Activated CD8-positive, alpha-beta T cell treated with anti-CD3 and anti-CD28 coated beads for 36 hours (primary cell): Measurements from ENCODE around the gene PAXIP1. TPM values are rescaled to one million over a fixed set of nuclear protein-coding genes. Genes with fewer than 3 reads are reported as not detected.

Source experiments
- ATAC-seq: fragments of 200-7000 bp; cut with Tn5 transposase; one replicate; pipeline ENCODE4 v1.10.0; 2021; ENCODE audit warnings: mild to moderate bottlenecking, moderate library complexity
- CTCF ChIA-PET: fragments of 350-600 bp; sonication (Branson Sonifier 250); formaldehyde crosslinking; loops from one replicate; lab custom pipeline; 2021; ENCODE audit warnings: antibody characterized with exemption; lab: Charles Lee
- POLR2A ChIA-PET: fragments of 350-600 bp; sonication (Branson Sonifier 250); formaldehyde crosslinking; loops from one replicate; lab custom pipeline; 2021; ENCODE audit warnings: antibody characterized with exemption; lab: Charles Lee
- DNase-seq: peaks from one replicate; pipeline ENCODE4 v3.0.0-alpha.2; 2020
- H3K27ac Mint-ChIP-seq: one replicate; pipeline ENCODE4 v1.8.0; 2021; ENCODE audit warnings: mild to moderate bottlenecking, mixed read lengths
- H3K27me3 Mint-ChIP-seq: one replicate; pipeline ENCODE4 v1.8.0; 2021; ENCODE audit warnings: mixed read lengths
- H3K36me3 Mint-ChIP-seq: one replicate; pipeline ENCODE4 v1.8.0; 2021; ENCODE audit warnings: low read depth, mixed read lengths
- H3K4me1 Mint-ChIP-seq: one replicate; pipeline ENCODE4 v1.8.0; 2021; ENCODE audit warnings: low read depth, mixed read lengths
- H3K4me3 Mint-ChIP-seq: one replicate; pipeline ENCODE4 v1.8.0; 2021; ENCODE audit warnings: mild to moderate bottlenecking, moderate library complexity, mixed read lengths
- H3K9me3 Mint-ChIP-seq: one replicate; pipeline ENCODE4 v1.8.0; 2021; ENCODE audit warnings: mixed read lengths
- CTCF ChIP-seq: fragments of 200-600 bp; IDR thresholded peaks from one replicate; pipeline ENCODE4 v1.8.0; 2022; ENCODE audit warnings: antibody characterized with exemption, mild to moderate bottlenecking
- intact Hi-C: fragments of 100-400 bp; cut with micrococcal nuclease; formaldehyde crosslinking; loops from one replicate; pipeline ENCODE4 v1.10.0; 2022
- total RNA-seq, 2 experiments: library from RNA; stranded (reverse); gene quantifications; one replicate each; pipeline ENCODE4 v1.2.3, GENCODE V29; 2021

PAXIP1 gene
- total RNA-seq, 2 experiments from 2014 or later = 20.5 to 23.9 TPM

- Mint-ChIP-seq H3K36me3 (no peaks in the 10 kb centered on the region), H3K27me3 (peaks cover 14% of the 10 kb centered on the region), H3K4me3 (no peak overlapping the region), H3K27ac (no peak overlapping the region), H3K9me3 (no peaks in the 10 kb centered on the region), H3K4me1 (peaks cover 5% of the 10 kb centered on the region)
- DNase-seq (no peak), ATAC-seq (no peak)
- CTCF ChIA-PET = interaction anchor here (2.9 to 4.7 kb wide), 2 partner anchors 10 to 35 kb away, joined by 21 to 38 read pairs; no protein-coding TSS in a partner anchor
- TF ChIP-seq CTCF = no peak
- intact Hi-C loops = no loop called here
- POLR2A ChIA-PET = interaction anchor here (1.0 kb wide), 1 partner anchor 10 kb away, joined by 4 read pairs; no protein-coding TSS in a partner anchor
Observed at GRCh38 chr7:154916856-154917807, 85.8 kb downstream of the PAXIP1 start.

- Mint-ChIP-seq H3K27ac (no peak overlapping the region), H3K4me1 (peaks cover 5% of the 10 kb centered on the region), H3K36me3 (no peaks in the 10 kb centered on the region), H3K4me3 (no peak overlapping the region), H3K27me3 (peaks cover 14% of the 10 kb centered on the region), H3K9me3 (peaks cover under 1% of the 10 kb centered on the region)
- no peak for TF ChIP-seq CTCF
- ATAC-seq = no peak
- ChIA-PET POLR2A (interaction anchor here (1.0 kb wide), 1 partner anchor 11 kb away, joined by 4 read pairs; no protein-coding TSS in a partner anchor), CTCF (interaction anchor here (1.2 to 4.7 kb wide), 2 partner anchors 36 to 91 kb away, joined by 3 to 38 read pairs; no protein-coding TSS in a partner anchor)
- no peak for DNase-seq
- intact Hi-C loops = no loop called here
Observed at GRCh38 chr7:154916381-154916780, 86.5 kb downstream of the PAXIP1 start.

DNA sequence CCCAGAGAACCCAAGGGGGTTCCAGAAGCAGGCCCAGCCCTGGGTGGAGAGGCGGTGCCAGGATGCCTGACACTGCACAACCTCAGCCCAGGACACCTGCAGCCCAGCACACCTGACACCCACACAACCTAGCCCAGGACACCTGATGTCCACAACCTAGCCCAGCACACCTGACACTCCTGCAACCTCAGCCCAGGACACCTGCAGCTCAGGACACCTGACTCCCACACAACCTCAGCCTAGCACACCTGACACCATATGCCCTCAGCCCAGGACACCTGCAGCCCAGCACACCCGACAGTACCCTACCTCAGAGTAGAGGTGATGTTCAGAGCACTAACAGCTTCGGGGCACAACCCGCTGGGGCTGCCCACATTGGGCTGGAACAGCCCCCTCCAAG, 87.3 kb downstream of the PAXIP1 start:
- CTCF ChIA-PET = interaction anchor here (1.2 to 6.4 kb wide), 4 partner anchors 12 to 92 kb away, joined by 3 to 77 read pairs (median 32); no protein-coding TSS in a partner anchor
- Mint-ChIP-seq H3K36me3 (no peaks in the 10 kb centered on the region), H3K4me1 (peaks cover 5% of the 10 kb centered on the region), H3K27me3 (peaks cover 14% of the 10 kb centered on the region), H3K9me3 (peaks cover 2% of the 10 kb centered on the region), H3K4me3 (no peak overlapping the region), H3K27ac (no peak overlapping the region)
- intact Hi-C loops = no loop called here
- POLR2A ChIA-PET = interaction anchor here (1.0 to 1.8 kb wide), 2 partner anchors 11 to 13 kb away, joined by 4 to 7 read pairs; no protein-coding TSS in a partner anchor
- DNase-seq = no peak
- no peak for TF ChIP-seq CTCF
- no peak for ATAC-seq

- peaks cover 14% of the 10 kb centered on the region for H3K27me3 Mint-ChIP-seq
- no peak for ATAC-seq
- ChIA-PET POLR2A (interaction anchor here (1.8 kb wide), 1 partner anchor 13 kb away, joined by 7 read pairs; no protein-coding TSS in a partner anchor), CTCF (interaction anchor here (1.1 to 6.4 kb wide), 10 partner anchors 9 to 216 kb away, joined by 3 to 77 read pairs (median 5); no protein-coding TSS in a partner anchor)
- peak; percentile 25 for DNase-seq
- peaks cover 2% of the 10 kb centered on the region for H3K9me3 Mint-ChIP-seq
- intact Hi-C loops = no loop called here
- no peaks in the 10 kb centered on the region for H3K36me3 Mint-ChIP-seq
- no peak overlapping the region for H3K4me3 Mint-ChIP-seq
- H3K27ac Mint-ChIP-seq = no peak overlapping the region
- H3K4me1 Mint-ChIP-seq = peaks cover 5% of the 10 kb centered on the region
- TF ChIP-seq CTCF = no peak
Observed at GRCh38 chr7:154914996-154915380, 87.9 kb downstream of the PAXIP1 start.
